ENCODE results near the gene CYP4F12. TPM values are rescaled to one million over a fixed set of nuclear protein-coding genes. Genes with fewer than 3 reads are reported as not detected.

Gene CYP4F12
- total and polyA plus RNA-seq, 2 experiments from 2014 or later = not detected

- no peak for TF ChIP-seq ZNF462 (CRISPR knock-in tag; IDR thresholded peaks at IDR 0.05)
- no peak for TF ChIP-seq STAT1 (IDR thresholded peaks at IDR 0.05; ENCODE audit: unreplicated experiment)
- TF ChIP-seq NANOG (IDR thresholded peaks at IDR 0.05; ENCODE audit: borderline replicate concordance) = no peak
Measured at GRCh38 chr19:15636026-15636425, 36.9 kb upstream of the CYP4F12 start (continued).

- H3K36me3 ChIP-seq (ENCODE audit: insufficient read depth) = no peaks in the 10 kb centered on the region
- H3K4me1 Mint-ChIP-seq = no peaks in the 10 kb centered on the region
- H3K4me2 ChIP-seq = no peak overlapping the region
- H3K27me3 Mint-ChIP-seq (ENCODE audit: insufficient read depth, low read depth, poor library complexity) = peaks cover 5% of the 10 kb centered on the region
- H3K27ac ChIP-seq (ENCODE audit: low read depth) = no peak overlapping the region
- H3K4me3 Mint-ChIP-seq = no peak overlapping the region
- no peak for ATAC-seq
- H4K20me1 ChIP-seq (replicated peaks; ENCODE audit: insufficient read depth) = no peaks in the 10 kb centered on the region
- H3K79me2 ChIP-seq (replicated peaks; ENCODE audit: insufficient read depth) = no peaks in the 10 kb centered on the region
- H3K27me3 ChIP-seq (ENCODE audit: insufficient read depth) = no peaks in the 10 kb centered on the region
- no peak overlapping the region for H3K27ac Mint-ChIP-seq
- no peak for DNase-seq (ENCODE audit: low spot score)
- H3K36me3 Mint-ChIP-seq (ENCODE audit: low read depth) = peaks cover 26% of the 10 kb centered on the region
- H3K9me3 Mint-ChIP-seq = peaks cover 95% of the 10 kb centered on the region
- H3K9me2 ChIP-seq (ENCODE audit: insufficient read depth) = no peaks in the 10 kb centered on the region
- H3F3A ChIP-seq (replicated peaks; ENCODE audit: low read depth) = no peaks in the 10 kb centered on the region
- no peak overlapping the region for H3K4me3 ChIP-seq
- TF ChIP-seq EZH2 (IDR thresholded peaks at IDR 0.05; ENCODE audit: low read depth, unreplicated experiment) (no peak), CREB1 (CRISPR knock-in tag; IDR thresholded peaks at IDR 0.05; ENCODE audit: low read depth) (no peak), STAT1 (IDR thresholded peaks at IDR 0.05; ENCODE audit: unreplicated experiment) (no peak), ZNF462 (CRISPR knock-in tag; IDR thresholded peaks at IDR 0.05) (no peak), EZH2phosphoT487 (IDR thresholded peaks at IDR 0.05; ENCODE audit: unreplicated experiment) (no peak), ZNF331 (CRISPR knock-in tag; IDR thresholded peaks at IDR 0.05; ENCODE audit: low read depth) (no peak), POLR2AphosphoS5 (IDR thresholded peaks at IDR 0.05; ENCODE audit: low read depth) (no peak), ZNF114 (CRISPR knock-in tag; IDR thresholded peaks at IDR 0.05) (no peak)
- no peaks in the 10 kb centered on the region for H3K4me1 ChIP-seq (ENCODE audit: insufficient read depth)
- no peak overlapping the region for H2AFZ ChIP-seq
Measured at GRCh38 chr19:15639596-15639995, 33.3 kb upstream of the CYP4F12 start.
